IPS DF 4.7 (cell line): ENCODE measurements around the gene UGT2A2.

ENCODE experiments used
- DNase-seq: peaks from one replicate; pipeline ENCODE4 v3.0.0-alpha.2; 2013; ENCODE audit warnings: low spot score; ENCODE audit errors: extremely low read depth

The UGT2A2 gene

DNA sequence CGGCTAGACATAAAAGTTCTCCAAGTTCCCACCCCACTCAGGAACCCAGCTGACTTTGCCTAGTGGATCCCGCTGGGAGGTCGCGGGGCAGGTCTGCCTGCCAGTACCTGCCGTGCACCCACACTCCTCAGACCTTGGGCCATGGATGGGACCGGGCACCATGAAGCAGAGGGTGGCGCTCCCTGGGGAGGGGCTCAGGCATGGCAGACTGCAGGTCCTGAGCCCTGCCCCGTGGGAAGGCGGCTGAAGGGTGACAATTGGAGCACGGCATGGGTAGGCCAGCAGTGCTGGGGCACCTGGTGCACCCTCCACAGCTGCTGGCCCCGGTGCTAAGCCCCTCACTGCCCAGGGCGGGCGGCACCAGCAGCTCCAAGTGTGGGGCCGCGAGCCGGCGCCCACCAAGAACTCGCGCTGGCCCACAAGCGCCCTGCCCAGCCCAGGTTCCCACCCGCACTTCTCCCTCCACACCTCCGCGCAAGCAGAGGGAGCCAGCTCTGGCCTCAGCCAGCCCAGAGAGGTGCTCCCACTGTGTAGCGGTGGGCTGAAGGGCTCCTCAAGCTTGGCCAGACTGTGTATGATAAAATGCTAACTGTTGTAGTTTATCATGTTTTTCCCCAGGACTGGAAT, 63.1 kb downstream of the UGT2A2 start:
- no peak for DNase-seq

DNA sequence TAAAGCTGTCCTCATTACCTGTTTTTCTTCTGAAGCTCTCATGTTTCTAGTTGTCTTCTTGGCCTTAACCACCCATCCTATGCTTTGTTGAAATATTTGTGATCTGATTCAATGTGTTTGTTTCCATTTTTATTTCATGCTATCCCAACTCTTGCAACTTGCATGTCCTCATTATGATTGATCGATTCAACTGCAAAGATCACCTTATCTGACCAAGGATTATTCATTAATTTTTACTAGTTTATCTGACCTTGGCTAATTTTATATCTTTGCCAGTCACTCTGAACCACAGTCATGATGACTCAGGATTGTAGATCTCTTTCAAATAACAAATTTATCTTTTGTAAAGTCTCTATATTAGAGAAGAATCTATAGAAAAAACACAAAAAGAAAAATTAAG, 70.7 kb downstream of the UGT2A2 start:
- no peak for DNase-seq

DNA sequence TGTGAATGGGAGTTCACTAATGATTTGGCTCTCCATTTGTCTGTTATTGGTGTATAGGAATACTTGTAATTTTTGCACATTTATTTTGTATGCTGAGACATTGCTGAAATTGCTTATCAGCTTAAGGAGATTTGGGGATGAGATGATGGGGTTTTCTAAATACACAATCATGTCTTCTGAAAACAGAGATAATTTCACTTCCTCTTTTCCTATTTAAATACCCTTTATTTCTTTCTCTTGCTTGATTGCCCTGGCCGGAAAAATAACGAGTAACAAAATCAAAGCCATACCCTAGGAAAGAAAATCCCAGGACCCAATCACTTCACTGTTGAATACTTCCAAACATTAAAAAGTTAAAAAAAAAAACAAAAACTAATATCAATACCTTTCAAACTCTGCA, 76.0 kb downstream of the UGT2A2 start:
- DNase-seq, result no peak

DNA sequence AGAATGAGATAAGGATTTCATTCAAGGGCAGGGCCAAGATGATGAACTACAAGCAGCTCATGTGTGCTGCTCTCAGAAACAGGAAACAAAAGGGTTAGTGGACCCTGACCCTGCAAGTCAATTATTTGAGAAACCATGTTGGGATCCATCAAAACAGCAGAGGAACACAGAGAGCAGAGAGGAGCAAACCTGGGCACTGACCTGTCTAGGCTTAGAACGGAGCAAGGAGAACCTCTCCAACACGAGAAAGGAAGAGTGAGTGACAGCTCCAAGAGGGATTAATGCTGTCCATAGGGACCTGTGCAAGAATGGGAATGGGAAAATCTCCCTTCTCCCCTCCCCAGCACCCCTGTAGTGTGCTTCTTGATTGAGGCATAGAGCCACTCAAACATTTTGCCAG, 89.8 kb downstream of the UGT2A2 start:
- no peak for DNase-seq

DNA sequence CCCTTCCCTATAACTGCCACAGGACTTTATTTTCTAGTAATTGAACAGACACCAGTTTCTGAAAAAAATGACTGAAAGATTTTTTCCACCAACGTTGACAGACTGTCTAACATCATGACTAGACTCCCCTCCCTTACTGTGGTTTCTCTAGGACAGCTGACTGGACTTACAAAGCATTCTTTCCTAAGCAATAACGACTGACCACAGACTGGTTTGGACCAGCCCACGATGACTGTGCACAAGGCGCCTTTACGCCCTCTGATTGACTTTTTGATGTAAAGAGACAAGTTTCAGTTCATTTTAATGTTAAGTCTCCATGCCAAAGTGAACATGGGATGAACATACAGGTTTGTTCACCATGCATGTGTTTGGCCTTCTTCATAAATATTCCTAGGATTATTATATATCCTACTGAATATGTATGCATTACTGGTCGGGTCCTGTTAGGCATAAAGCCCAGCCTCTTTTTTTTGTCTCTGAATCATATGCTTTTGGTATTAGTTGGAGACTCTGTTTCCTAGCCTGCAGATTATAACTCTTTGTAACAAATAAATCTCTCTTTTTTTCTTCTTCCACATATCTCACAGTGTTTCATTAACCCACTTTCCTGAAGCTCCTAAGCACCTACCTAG, 93.2 kb downstream of the UGT2A2 start:
- no peak for DNase-seq
